COR-L47 (cell line): ENCODE measurements around the gene USP11.

ENCODE experiments used
- DNase-seq: peaks from one replicate; lab custom pipeline; 2025; lab: John Stamatoyannopoulos, UW

The USP11 gene

GRCh38 chrX:47232803-47233332 is at the start of gene USP11:
TSS of gene USP11 (plus strand) at chrX:47233009. CDS start at chrX:47233044, 35 bp downstream.
- DNase-seq, result peak; percentile 57

- DNase-seq, result no peak
Observed at GRCh38 chrX:47184486-47184885, 48.3 kb upstream of the USP11 start.

DNA sequence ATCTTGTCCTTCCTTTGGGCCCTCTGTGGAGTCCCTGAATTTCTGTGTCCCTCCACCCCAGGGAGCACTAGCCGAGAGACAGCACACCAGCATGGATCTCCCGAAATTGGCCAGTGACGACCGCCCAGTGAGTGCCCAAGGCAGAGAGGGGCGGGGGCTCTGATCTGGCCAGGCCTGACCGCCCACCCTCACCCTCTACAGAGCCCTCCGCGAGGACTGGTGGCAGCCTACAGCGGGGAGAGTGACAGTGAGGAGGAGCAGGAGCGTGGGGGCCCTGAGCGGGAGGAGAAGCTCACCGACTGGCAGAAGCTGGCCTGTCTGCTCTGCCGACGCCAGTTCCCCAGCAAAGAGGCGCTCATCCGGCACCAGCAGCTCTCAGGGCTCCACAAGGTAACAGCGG is 47.6 kb upstream of the USP11 start:
- no peak for DNase-seq

DNA sequence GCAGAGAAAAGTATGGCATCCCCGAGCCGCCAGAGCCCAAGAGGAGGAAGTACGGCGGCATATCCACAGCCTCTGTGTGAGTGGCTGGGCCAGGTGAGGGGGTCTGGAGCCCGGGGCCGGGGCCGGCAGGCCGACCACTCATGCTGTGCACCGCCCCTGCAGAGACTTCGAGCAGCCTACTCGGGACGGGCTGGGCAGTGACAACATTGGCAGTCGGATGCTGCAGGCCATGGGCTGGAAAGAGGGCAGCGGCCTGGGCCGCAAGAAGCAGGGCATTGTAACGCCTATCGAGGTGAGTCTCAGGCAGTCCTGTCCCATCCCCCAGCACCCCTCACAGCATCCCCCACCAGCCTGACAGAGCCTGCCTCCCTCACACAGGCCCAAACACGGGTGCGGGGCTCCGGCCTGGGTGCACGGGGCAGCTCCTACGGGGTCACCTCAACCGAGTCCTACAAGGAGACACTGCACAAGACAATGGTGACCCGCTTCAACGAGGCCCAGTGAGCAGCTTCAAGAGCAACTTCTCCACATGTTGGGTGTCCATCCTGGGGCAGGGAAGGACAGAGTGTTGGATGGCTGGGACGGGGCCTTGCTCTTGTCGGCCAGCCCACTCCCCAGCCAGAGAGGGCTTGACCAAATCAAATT is 46.6 kb upstream of the USP11 start:
- DNase-seq, result no peak

- no peak for DNase-seq
Observed at GRCh38 chrX:47187106-47187677, 45.6 kb upstream of the USP11 start.

GRCh38 chrX:47189906-47190305 is 42.9 kb upstream of the USP11 start:
- no peak for DNase-seq

DNA sequence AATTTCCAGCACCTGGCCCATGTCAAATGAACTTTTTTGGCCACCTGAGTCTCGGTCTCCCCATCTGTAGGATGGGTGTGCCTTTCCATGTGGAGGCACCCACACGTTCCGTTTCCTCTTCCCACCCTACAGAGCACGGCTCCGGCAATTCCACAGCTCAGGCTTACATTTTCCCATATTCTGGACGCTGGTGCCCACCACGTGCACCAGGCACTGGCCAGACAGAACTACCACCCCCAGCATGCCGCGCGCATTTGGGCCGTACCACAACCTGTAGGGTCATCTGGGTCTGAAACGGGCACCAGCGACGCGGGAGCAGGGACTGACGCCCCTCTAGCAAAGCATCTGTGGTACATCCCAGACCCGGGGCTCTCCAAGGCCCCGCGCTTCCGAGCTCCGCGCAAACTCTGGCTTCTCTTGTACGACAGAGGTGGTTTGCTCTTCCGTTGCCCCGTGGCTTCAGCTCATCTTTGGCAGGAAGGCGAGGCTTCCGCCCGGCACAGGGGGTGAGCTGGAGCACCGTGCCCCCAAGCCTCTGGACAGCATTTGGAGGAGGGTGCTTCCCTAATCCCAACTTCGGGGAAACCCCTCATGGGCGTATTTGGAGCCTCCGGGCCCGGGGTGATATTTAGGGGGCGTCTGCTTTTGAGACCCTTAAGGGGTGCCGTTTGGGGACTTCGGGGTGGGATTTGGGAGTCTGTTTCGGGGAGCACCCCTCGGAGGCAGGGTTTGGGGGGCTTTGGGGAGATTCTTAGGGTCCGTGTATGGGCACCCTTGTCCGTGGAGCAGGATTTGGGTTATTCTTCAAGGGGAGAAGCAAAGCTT is 42.2 kb upstream of the USP11 start:
- DNase-seq, result peak; percentile 88

- DNase-seq, result peak; percentile 46
Observed at GRCh38 chrX:47191331-47191730, 41.5 kb upstream of the USP11 start.

GRCh38 chrX:47191806-47192401 is 40.9 kb upstream of the USP11 start:
- DNase-seq, result no peak

GRCh38 chrX:47193475-47194193 is 39.2 kb upstream of the USP11 start, which contains the start of gene UBA1:
TSS of gene UBA1 (plus strand) at chrX:47193829. CDS start at chrX:47198803, 4,974 bp downstream.
- DNase-seq, result peak; percentile 92

GRCh38 chrX:47194194-47194787 is 38.5 kb upstream of the USP11 start:
- DNase-seq, result no peak

- DNase-seq, result no peak
Observed at GRCh38 chrX:47196098-47196497, 36.7 kb upstream of the USP11 start.

GRCh38 chrX:47197526-47197925 is 35.3 kb upstream of the USP11 start:
- DNase-seq, result no peak

DNA sequence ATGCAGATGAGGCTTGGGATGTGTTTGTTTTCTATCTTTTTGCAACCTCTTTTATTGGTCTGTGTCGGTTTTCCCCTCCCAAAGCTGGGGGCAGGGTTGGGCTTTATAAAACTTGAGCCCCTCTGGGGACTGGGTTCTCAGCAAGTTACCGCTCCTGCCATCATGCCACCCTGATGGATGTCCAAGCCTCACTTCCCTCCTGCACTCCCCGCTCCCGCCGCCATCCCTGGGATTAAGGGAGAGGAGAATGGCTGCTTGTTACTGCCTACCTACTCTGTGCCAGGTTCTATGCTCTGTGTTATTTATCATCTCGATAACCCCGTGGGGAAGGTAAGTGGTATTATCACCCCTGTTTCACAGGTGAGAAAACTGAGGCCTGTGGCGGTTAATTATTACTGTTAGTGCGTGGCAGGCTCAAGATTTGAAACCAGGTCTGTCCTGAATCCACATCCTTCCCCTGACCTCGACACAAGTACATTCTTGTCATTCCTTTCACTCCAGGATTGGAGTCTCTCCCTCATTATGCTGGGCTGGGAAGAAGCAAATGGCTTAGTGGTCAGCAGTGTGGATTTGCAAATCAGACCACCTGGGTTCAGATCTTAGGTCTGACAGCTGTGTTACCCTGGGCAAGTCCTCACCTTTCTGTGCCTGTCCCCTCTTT is 34.7 kb upstream of the USP11 start:
- no peak for DNase-seq

- DNase-seq, result no peak
Observed at GRCh38 chrX:47198687-47199080, 34.1 kb upstream of the USP11 start.

GRCh38 chrX:47199286-47199685 is 33.5 kb upstream of the USP11 start:
- DNase-seq, result no peak

DNA sequence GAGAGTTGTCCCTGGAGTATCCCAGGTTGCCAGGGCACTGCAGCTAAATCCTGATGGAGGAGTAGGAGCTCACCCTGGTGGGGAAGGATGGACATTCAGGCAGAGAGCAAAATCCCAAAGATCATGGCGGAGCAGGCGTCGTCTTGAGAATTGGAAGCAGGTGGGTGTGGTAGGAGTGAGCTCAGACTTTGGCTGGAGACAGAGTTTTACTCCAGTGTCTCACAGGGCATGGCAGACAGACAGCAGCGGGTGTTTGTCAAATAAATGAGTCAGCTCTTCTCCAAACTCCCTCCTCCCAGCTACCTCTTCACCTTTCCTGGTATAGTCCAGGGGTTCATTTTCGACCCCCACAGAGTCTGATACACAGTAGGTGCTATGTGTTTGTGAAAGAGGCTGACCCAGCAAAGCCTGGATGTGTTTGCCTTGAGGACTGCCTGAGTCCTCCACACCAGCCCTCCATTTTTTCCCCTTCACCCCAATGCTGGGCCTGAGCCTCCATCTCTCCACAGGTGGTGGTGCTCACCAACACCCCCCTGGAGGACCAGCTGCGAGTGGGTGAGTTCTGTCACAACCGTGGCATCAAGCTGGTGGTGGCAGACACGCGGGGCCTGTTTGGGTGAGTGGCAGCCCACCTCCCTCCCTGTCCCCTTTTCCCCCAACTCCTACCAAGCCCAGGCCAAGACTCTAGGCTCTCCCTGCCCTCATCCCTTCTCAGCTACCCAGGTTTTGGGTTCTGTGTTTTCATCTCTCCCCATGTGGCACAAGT is 32.2 kb upstream of the USP11 start:
- DNase-seq, result no peak

DNA sequence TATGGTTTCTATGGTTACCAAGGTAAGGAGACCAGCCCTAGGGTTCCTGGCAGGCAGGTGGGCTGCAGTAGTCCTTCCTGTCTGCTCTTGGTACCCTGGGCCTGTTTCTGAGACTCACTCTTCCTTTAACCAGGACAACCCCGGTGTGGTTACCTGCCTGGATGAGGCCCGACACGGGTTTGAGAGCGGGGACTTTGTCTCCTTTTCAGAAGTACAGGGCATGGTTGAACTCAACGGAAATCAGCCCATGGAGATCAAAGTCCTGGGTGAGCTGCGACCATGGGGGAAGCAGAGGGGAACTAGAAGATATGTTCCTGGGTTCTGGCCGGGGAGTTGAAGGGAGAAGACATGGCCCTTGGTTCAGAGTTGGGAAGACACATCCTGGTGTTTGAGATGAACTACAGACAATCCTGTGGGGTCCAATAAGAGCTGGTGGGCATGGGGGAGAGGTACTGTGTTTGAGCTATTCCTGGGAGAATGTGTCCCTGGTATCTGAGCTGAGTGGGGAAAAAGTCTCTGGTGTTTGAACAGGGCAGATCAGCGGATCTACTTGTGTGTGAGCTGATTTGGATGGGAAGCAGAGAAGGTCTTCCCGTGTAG is 31.4 kb upstream of the USP11 start:
- DNase-seq, result no peak

DNA sequence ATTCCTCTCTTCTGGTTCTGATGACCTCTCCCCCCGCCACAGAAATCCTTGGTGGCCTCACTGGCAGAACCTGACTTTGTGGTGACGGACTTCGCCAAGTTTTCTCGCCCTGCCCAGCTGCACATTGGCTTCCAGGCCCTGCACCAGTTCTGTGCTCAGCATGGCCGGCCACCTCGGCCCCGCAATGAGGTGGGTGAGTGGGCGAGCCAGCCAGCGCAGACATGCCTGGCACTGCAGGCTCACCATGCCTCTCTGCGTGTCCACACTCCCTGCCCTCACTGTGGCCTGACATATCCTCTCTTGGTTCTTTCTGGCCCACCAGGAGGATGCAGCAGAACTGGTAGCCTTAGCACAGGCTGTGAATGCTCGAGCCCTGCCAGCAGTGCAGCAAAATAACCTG is 30.5 kb upstream of the USP11 start:
- no peak for DNase-seq

DNA sequence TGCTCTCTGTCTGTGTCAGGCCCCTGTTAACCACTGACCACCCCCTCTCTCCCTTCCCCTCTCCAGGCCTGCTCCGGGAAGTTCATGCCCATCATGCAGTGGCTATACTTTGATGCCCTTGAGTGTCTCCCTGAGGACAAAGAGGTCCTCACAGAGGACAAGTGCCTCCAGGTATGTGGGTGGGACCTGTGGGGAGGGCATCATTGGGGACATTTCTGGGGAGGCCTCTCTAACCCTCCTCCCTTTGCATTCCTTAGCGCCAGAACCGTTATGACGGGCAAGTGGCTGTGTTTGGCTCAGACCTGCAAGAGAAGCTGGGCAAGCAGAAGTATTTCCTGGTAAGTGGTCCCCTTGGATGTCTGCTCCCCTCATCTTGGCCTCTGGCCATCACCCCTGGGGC is 29.9 kb upstream of the USP11 start:
- DNase-seq, result no peak
